ENCODE measurements around the gene VSIG1. TPM values are rescaled to one million over a fixed set of nuclear protein-coding genes. Genes with fewer than 3 reads are reported as not detected.

VSIG1 gene
- total RNA-seq, 1 experiment from 2014 or later, result 1.5 TPM

DNA sequence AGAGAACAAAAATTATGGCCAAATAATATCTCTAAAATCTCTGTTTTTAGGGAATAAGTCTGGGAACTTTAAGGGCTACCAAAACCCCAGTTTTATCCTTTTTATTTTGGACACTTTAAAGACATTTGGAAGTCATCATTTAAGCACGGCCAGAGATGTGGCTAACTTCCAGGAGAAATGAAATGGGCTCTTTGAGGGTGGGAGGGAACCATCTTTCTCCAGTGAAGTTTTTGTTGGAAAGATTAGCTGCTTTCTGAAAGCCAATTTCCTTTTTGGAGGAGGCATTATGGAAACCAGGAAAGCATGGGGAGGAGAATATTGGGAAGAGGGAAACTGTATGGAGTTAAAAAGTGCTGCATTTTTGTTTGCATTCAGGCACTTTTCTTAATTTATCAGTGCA is 4.8 kb downstream of the VSIG1 start:
- Histone ChIP-seq H4K20me1 (ENCODE audit: control insufficient read depth, insufficient read depth, insufficient read length) (no peaks in the 10 kb centered on the region), H3K4me1 (ENCODE audit: insufficient read depth, low read length) (no peaks in the 10 kb centered on the region), H2AFZ (ENCODE audit: low read length) (no peak overlapping the region), H4K5ac (ENCODE audit: insufficient read length, low read depth, low read length) (no peak overlapping the region), H3K9me3 (ENCODE audit: control insufficient read depth, low read depth, low read length) (no peaks in the 10 kb centered on the region), H3K27me3 (ENCODE audit: insufficient read depth, low read length) (no peaks in the 10 kb centered on the region), H3K4me2 (ENCODE audit: insufficient read depth, insufficient read length, low read length) (no peak overlapping the region), H3K27ac (ENCODE audit: insufficient read length, low read depth, low read length) (no peak overlapping the region), H4K8ac (replicated peaks; ENCODE audit: insufficient read length, low read depth, low read length) (no peak overlapping the region), H3K23ac (ENCODE audit: insufficient read length, low read depth, low read length) (no peak overlapping the region), H2BK20ac (ENCODE audit: low read depth, low read length, poor library complexity, severe bottlenecking) (no peak overlapping the region), H2BK15ac (ENCODE audit: low read depth, low read length) (no peak overlapping the region), H3K9ac (ENCODE audit: extremely low read depth, insufficient read length, low read length) (no peak overlapping the region), H2BK120ac (ENCODE audit: low read depth, low read length, poor library complexity, severe bottlenecking) (no peak overlapping the region), H3K79me2 (ENCODE audit: insufficient read depth, low read length) (no peaks in the 10 kb centered on the region), H2BK12ac (ENCODE audit: insufficient read length, low read depth, low read length) (no peak overlapping the region), H3K79me1 (ENCODE audit: insufficient read depth, low read depth, low read length, poor library complexity, severe bottlenecking) (no peaks in the 10 kb centered on the region), H3T11ph (ENCODE audit: low read length) (no peak overlapping the region), H3K4ac (ENCODE audit: low read depth, low read length) (no peak overlapping the region), H2AK5ac (ENCODE audit: insufficient read length, low read length) (no peak overlapping the region), H4K91ac (ENCODE audit: insufficient read length, low read depth, low read length) (no peak overlapping the region), H3K14ac (ENCODE audit: insufficient read depth, low read length) (no peak overlapping the region), H3K18ac (ENCODE audit: insufficient read length, low read depth, low read length) (no peak overlapping the region), H3K23me2 (ENCODE audit: insufficient read length, low read depth, low read length, poor library complexity, severe bottlenecking) (no peaks in the 10 kb centered on the region), H2BK5ac (ENCODE audit: insufficient read length, low read length) (no peak overlapping the region), H3K56ac (ENCODE audit: insufficient read length, low read depth, low read length) (no peak overlapping the region)
- DNase-seq, result no peak
- H3K27ac Mint-ChIP-seq, result no peak overlapping the region
- no peaks in the 10 kb centered on the region for H3K4me1 Mint-ChIP-seq
- peaks cover 0 to 11% of the 10 kb centered on the region in 2 experiments; a peak in 3 of 5 replicates for H3K9me3 Mint-ChIP-seq
- H3K27me3 Mint-ChIP-seq (ENCODE audit: low read depth), result peaks cover 1% of the 10 kb centered on the region; the same call in 1 of the 2 replicates
- no peaks in the 10 kb centered on the region for H3K36me3 Mint-ChIP-seq (ENCODE audit: insufficient read depth in 1 of 3, low read depth in 3 of 3)
- TF ChIP-seq, protein P1, sequence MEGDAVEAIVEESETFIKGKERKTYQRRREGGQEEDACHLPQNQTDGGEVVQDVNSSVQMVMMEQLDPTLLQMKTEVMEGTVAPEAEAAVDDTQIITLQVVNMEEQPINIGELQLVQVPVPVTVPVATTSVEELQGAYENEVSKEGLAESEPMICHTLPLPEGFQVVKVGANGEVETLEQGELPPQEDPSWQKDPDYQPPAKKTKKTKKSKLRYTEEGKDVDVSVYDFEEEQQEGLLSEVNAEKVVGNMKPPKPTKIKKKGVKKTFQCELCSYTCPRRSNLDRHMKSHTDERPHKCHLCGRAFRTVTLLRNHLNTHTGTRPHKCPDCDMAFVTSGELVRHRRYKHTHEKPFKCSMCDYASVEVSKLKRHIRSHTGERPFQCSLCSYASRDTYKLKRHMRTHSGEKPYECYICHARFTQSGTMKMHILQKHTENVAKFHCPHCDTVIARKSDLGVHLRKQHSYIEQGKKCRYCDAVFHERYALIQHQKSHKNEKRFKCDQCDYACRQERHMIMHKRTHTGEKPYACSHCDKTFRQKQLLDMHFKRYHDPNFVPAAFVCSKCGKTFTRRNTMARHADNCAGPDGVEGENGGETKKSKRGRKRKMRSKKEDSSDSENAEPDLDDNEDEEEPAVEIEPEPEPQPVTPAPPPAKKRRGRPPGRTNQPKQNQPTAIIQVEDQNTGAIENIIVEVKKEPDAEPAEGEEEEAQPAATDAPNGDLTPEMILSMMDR (conservative IDR thresholded peaks at IDR 0.05), result no peak
- no CpG with 5 or more reads among the region's 1 CpG for WGBS (ENCODE audit: extremely low coverage, insufficient read length, low lambda C conversion rate)
- H3K4me3 Mint-ChIP-seq, result no peak overlapping the region
